NCI-H69 (cell line): ENCODE data around the gene GRK2.
"Not testable (repeated sequence)": the region's sequence is repeated elsewhere in the genome, so short reads cannot be mapped to it uniquely, and the experiment has no call there.

Experiments used
- DNase-seq: peaks from one replicate; lab custom pipeline; 2025; lab: John Stamatoyannopoulos, UW

Gene GRK2

DNA sequence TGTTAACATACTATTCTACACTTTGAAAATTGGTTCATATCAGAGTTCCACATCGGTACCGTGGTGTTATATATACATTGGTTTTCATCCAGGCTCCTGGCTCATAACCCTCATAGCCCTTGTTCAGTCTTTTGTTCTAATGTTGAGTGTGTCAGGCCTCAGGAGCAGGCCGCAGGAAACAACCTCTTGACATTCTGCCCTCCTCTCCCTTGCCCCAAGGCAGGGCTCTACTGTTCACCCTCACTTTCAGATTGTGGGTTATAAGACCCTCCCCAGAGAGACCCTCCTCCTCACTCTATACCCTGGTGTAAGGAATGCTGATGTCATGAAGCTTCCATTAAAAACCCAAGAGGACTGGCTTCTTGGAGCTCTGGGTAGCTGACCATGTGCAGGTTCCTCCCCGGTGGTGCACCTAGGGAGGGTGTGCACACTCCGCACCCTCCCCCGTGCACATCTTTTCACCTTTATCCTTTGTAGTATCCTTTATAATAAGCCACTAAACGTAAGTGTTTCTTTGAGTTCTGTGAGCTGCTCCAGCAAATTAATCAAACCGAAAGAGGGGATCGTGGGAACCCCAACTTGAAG is 49.1 kb downstream of the GRK2 start:
- DNase-seq: no peak

DNA sequence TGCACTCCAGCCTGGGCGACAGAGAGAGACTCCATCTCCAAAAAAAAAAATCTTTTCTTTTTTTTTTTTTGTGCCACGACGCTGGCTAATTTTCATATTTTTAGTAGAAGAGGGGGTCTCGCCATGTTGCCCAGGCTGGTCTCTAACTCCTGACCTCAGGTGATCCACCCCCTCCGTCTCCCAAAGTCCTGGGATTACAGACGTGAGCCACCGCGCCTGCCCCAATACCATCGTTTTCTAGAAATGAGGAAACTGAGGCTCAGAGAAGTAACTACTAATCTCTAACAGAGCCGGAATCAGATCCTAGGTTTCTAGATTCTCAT is 50.6 kb downstream of the GRK2 start:
- no peak for DNase-seq

DNA sequence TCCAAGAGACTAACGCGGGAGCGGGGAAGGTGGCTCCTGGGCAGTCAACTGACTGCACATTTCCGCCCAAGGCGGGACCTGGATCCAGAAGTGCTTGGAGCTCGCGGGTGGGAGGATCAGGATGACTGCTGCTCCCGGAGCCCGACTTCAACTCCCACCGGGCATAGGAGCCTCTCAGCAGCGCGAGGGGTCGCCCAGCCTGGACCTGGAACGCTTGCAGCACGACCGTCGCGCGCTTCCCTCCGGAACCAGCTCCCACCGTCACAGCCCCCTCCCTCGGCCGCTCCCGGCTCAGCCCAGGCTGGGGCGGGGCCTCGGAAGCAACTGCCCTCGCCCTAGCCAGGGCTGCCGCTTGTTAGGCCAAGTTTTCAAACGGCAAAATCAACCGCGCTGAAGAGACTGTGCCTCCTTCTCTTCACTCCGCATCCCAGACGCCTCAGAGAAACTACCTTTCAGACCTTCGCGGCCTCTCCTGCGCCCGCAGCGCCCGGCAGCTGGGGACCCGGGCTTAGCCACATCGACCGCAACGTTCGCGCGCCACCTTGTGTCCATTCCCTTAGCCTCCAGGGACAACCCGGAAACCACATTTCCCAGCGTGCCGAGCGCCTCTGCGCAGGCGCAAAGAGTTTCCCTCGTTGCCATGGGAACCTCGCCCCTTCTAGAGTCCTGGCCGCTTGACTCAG is 51.1 kb downstream of the GRK2 start:
- DNase-seq: peak; percentile 99

GRCh38 chr11:67317888-67318555 is 51.7 kb downstream of the GRK2 start:
- DNase-seq: peak; percentile 78

- DNase-seq: not testable (repeated sequence)
Observed at GRCh38 chr11:67318876-67319275, 52.6 kb downstream of the GRK2 start.

- DNase-seq: no peak
Observed at GRCh38 chr11:67320011-67320410, 53.7 kb downstream of the GRK2 start.

- DNase-seq: no peak
Observed at GRCh38 chr11:67320691-67321090, 54.4 kb downstream of the GRK2 start.

DNA sequence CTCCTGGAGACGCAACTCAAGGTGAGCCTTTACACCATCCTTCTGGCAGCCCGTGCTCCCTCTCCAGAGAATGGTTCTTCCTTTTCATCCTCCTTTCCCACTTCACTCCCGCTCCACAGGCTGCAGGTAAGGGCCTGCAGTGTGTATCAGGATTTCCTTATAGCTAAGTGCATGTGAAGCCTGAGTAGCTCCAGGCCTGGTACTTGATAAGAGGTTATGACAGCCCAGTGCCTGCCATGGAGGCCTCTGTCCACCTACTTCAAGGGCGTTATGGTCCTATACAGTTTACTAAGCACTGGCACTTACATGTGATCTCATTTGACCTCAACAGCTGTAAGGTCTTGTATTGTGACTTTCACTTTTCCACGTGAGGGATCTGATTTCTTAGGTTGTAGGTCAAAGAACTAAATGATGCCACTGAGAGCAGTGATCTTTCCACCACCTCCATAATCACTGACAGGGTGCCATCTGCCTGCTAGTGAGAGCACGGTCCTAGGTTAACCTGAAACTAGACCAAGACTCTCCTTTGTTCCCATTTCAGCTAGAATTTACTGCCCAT is 55.1 kb downstream of the GRK2 start:
- DNase-seq: no peak

DNA sequence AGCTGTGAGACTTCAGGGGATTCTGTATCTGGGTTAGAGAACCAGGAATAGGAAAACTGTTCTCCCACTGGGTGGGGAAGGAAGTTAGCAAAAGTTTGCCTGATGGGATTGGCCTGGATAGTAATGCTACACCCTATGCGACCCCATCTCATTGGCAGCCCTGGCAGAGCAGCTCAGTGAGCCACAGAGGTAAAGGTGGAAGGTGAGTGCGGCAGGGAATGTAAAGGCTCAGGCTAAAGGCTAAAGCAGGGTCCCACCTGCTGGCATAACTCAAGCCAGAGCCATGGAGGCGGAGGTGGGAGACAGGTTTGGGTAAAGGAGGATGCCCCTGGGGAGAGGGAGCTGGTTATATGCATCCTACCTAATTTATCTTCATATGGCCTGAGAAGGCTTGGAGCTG is 55.8 kb downstream of the GRK2 start:
- no peak for DNase-seq

GRCh38 chr11:67323526-67323925 is 57.3 kb downstream of the GRK2 start:
- DNase-seq: no peak

DNA sequence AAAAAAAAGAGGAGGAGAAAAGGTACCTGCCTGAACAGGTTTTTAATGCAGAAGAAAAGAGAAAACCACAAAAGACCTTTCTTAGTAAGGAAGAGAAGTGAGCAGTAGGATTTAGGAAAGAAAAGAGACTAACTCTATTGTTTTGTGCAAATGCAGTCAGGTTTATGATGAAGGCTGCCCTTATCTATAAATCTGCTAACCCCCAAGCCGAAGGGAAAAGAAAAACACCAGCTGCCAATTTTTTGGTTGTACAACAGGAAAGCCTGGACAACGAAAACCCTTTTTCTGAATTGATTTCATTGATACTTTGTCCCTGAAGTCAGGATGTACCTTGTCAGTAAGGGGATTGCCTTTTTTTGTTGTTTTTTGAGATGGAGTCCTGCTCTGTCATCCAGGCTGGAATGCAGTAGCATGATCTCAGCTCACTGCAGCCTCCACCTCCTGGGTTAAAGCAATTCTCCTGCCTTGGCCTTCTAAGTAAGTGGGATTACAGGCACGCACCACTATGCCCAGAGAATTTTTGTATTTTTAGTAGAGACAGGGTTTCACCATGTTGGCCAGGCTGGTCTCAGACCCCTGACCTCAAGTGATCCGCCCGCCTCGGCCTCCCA is 65.9 kb downstream of the GRK2 start:
- no peak for DNase-seq
